K562 (cell line): Measurements from ENCODE around the gene GOLIM4. TPM values are rescaled to one million over a fixed set of nuclear protein-coding genes. Genes with fewer than 3 reads are reported as not detected.

Experiments
- ARHGAP35 ChIP-seq: fragments of 450-650 bp; IDR thresholded peaks from 2 replicates; pipeline ENCODE4 v1.6.1; 2018; ENCODE audit not compliant: partially characterized antibody
- CCNT2 ChIP-seq: IDR thresholded peaks from 2 replicates; pipeline ENCODE4 v1.6.1; 2011; ENCODE audit warnings: borderline replicate concordance, low read depth, mild to moderate bottlenecking, moderate library complexity, mixed read lengths, low read length; ENCODE audit not compliant: insufficient read length; ENCODE audit errors: extremely low read depth
- DMBX1 ChIP-seq: fragments of 250-450 bp; sonication (Bioruptor Pico); IDR thresholded peaks from 2 replicates; pipeline ENCODE4 v1.8.0; 2022; ENCODE audit warnings: inconsistent platforms, mild to moderate bottlenecking, moderate library complexity, borderline replicate concordance
- FOS ChIP-seq: IDR thresholded peaks from 3 replicates; pipeline ENCODE4 v1.6.1; 2011; ENCODE audit not compliant: insufficient read length; ENCODE audit errors: extremely low read depth
- HNRNPH1 ChIP-seq: fragments of 200-400 bp; formaldehyde crosslinking; optimal IDR thresholded peaks from 2 replicates; pipeline ENCODE3; 2017; ENCODE audit warnings: low read depth, mild to moderate bottlenecking, low read length, moderate library complexity
- MEF2A ChIP-seq: IDR thresholded peaks from 2 replicates; pipeline ENCODE4 v1.6.1; 2011; ENCODE audit warnings: low read depth, mild to moderate bottlenecking, low read length, moderate library complexity; ENCODE audit not compliant: control insufficient read depth
- MIER1 ChIP-seq: fragments of 450-650 bp; IDR thresholded peaks from 2 replicates; pipeline ENCODE4 v1.6.1; 2016; ENCODE audit warnings: antibody characterized with exemption, mild to moderate bottlenecking, low read depth
- MXI1 ChIP-seq: IDR thresholded peaks from 2 replicates; pipeline ENCODE4 v1.6.1; 2011; ENCODE audit warnings: low read depth, mild to moderate bottlenecking, improper control_type of control experiment, low read length
- ZNF143 ChIP-seq: sonication (generic); formaldehyde crosslinking; IDR thresholded peaks from 2 replicates; pipeline ENCODE4 v1.9.0; 2022; ENCODE audit warnings: mild to moderate bottlenecking, missing genetic modification reagents
- ZNF280A ChIP-seq: fragments of 450-650 bp; IDR thresholded peaks from 2 replicates; pipeline ENCODE4 v1.6.1; 2018; ENCODE audit warnings: mild to moderate bottlenecking, low read depth; ENCODE audit not compliant: partially characterized antibody
- ZNF41 ChIP-seq: fragments of 250-450 bp; sonication (Bioruptor Pico); conservative IDR thresholded peaks from 2 replicates; pipeline ENCODE4 v1.4.0; 2020; ENCODE audit warnings: mild to moderate bottlenecking
- polyA plus RNA-seq, 8 experiments: library from polyadenylated mRNA; depleted of rRNA in 4 of 8; stranded (reverse) in 5 of 8; unstranded in 3 of 8; fragments of >200 nt; fragmentation: Nextera tagmentation in 2 of 8; fragmentation: Illumina TruSeq in 1 of 8; extraction: Ambion mirVana in 2 of 8; extraction: Trizol in 1 of 8; gene quantifications; 2 replicates each; pipeline versions ENCODE4 v1.2.1 to v1.2.3, GENCODE V29; 2011 to 2014; ENCODE audit warnings: inconsistent platforms in 1 of 8, missing spikeins in 1 of 8
- total RNA-seq, 7 experiments: library from RNA; depleted of rRNA in 6 of 7; stranded (reverse); fragments of >200 nt in 6 of 7; fragmentation: Illumina TruSeq in 2 of 7; extraction: Trizol in 2 of 7; gene quantifications; 2 replicates each; pipeline versions ENCODE4 v1.2.1 to v1.2.3, GENCODE V29; 2011 to 2021; ENCODE audit warnings: low replicate concordance in 1 of 7
- TF ChIP-seq, protein P1 (sequence below): fragments of 200-600 bp; sonication (generic); IDR thresholded peaks from one replicate; pipeline ENCODE4 v1.6.1; 2012; ENCODE audit warnings: mild to moderate bottlenecking, low read depth, low read length, inconsistent platforms
- TF ChIP-seq, protein P2 (sequence below): sonication (generic); formaldehyde crosslinking; IDR thresholded peaks from 2 replicates; pipeline ENCODE4 v1.8.0; 2022; ENCODE audit warnings: mild to moderate bottlenecking, missing genetic modification reagents

The GOLIM4 gene
- total and polyA plus RNA-seq, 9 of the 15 experiments (the other 6 are each of a cell fraction or from before 2014, with no cell fraction given), result 9.3 to 39.4 (median 31.0) TPM

DNA sequence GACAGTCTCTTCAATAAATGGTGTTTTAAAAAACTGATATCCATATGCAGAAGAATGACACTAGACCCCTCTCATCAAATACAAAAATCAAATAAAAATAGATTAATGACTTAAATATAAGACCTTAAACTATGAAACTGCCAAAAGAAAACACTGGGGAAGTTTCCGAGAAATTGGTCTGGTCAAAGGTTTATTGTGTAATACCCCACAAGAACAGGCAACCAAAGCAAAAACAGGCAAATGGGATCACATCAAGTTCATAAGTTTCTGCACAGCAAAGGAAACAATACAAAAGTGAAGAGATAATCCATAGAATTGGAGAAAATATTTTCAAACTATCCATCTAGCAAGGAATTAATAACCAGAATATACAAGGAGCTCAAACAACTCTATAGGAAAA, 126.2 kb downstream of the GOLIM4 start (continued):
- TF ChIP-seq, protein P1, sequence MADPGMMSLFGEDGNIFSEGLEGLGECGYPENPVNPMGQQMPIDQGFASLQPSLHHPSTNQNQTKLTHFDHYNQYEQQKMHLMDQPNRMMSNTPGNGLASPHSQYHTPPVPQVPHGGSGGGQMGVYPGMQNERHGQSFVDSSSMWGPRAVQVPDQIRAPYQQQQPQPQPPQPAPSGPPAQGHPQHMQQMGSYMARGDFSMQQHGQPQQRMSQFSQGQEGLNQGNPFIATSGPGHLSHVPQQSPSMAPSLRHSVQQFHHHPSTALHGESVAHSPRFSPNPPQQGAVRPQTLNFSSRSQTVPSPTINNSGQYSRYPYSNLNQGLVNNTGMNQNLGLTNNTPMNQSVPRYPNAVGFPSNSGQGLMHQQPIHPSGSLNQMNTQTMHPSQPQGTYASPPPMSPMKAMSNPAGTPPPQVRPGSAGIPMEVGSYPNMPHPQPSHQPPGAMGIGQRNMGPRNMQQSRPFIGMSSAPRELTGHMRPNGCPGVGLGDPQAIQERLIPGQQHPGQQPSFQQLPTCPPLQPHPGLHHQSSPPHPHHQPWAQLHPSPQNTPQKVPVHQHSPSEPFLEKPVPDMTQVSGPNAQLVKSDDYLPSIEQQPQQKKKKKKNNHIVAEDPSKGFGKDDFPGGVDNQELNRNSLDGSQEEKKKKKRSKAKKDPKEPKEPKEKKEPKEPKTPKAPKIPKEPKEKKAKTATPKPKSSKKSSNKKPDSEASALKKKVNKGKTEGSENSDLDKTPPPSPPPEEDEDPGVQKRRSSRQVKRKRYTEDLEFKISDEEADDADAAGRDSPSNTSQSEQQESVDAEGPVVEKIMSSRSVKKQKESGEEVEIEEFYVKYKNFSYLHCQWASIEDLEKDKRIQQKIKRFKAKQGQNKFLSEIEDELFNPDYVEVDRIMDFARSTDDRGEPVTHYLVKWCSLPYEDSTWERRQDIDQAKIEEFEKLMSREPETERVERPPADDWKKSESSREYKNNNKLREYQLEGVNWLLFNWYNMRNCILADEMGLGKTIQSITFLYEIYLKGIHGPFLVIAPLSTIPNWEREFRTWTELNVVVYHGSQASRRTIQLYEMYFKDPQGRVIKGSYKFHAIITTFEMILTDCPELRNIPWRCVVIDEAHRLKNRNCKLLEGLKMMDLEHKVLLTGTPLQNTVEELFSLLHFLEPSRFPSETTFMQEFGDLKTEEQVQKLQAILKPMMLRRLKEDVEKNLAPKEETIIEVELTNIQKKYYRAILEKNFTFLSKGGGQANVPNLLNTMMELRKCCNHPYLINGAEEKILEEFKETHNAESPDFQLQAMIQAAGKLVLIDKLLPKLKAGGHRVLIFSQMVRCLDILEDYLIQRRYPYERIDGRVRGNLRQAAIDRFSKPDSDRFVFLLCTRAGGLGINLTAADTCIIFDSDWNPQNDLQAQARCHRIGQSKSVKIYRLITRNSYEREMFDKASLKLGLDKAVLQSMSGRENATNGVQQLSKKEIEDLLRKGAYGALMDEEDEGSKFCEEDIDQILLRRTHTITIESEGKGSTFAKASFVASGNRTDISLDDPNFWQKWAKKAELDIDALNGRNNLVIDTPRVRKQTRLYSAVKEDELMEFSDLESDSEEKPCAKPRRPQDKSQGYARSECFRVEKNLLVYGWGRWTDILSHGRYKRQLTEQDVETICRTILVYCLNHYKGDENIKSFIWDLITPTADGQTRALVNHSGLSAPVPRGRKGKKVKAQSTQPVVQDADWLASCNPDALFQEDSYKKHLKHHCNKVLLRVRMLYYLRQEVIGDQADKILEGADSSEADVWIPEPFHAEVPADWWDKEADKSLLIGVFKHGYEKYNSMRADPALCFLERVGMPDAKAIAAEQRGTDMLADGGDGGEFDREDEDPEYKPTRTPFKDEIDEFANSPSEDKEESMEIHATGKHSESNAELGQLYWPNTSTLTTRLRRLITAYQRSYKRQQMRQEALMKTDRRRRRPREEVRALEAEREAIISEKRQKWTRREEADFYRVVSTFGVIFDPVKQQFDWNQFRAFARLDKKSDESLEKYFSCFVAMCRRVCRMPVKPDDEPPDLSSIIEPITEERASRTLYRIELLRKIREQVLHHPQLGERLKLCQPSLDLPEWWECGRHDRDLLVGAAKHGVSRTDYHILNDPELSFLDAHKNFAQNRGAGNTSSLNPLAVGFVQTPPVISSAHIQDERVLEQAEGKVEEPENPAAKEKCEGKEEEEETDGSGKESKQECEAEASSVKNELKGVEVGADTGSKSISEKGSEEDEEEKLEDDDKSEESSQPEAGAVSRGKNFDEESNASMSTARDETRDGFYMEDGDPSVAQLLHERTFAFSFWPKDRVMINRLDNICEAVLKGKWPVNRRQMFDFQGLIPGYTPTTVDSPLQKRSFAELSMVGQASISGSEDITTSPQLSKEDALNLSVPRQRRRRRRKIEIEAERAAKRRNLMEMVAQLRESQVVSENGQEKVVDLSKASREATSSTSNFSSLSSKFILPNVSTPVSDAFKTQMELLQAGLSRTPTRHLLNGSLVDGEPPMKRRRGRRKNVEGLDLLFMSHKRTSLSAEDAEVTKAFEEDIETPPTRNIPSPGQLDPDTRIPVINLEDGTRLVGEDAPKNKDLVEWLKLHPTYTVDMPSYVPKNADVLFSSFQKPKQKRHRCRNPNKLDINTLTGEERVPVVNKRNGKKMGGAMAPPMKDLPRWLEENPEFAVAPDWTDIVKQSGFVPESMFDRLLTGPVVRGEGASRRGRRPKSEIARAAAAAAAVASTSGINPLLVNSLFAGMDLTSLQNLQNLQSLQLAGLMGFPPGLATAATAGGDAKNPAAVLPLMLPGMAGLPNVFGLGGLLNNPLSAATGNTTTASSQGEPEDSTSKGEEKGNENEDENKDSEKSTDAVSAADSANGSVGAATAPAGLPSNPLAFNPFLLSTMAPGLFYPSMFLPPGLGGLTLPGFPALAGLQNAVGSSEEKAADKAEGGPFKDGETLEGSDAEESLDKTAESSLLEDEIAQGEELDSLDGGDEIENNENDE, result no peak
- TF ChIP-seq DMBX1 (CRISPR knock-in tag) (no peak), ARHGAP35 (no peak), ZNF143 (no peak), HNRNPH1 (no peak), ZNF41 (CRISPR knock-in tag) (no peak), MXI1 (no peak), ZNF280A (no peak), FOS (no peak), MEF2A (no peak), MIER1 (no peak), CCNT2 (no peak)
- TF ChIP-seq, protein P2, sequence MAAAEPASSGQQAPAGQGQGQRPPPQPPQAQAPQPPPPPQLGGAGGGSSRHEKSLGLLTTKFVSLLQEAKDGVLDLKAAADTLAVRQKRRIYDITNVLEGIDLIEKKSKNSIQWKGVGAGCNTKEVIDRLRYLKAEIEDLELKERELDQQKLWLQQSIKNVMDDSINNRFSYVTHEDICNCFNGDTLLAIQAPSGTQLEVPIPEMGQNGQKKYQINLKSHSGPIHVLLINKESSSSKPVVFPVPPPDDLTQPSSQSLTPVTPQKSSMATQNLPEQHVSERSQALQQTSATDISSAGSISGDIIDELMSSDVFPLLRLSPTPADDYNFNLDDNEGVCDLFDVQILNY, result no peak
